DOHH2 (cell line): ENCODE data around the gene PHLDB2.

ENCODE experiments used
- H3F3A ChIP-seq: fragments of 200-600 bp; sonication (generic), shearing (Covaris generic); 2 replicates; pipeline ENCODE4 v1.6.0; 2016; ENCODE audit warnings: antibody characterized with exemption, mild to moderate bottlenecking; ENCODE audit not compliant: control insufficient read depth, insufficient read depth
- H3K27ac ChIP-seq: fragments of 200-600 bp; sonication (generic); 2 replicates; pipeline ENCODE4 v1.5.1; 2014; ENCODE audit warnings: low read depth, mild to moderate bottlenecking, low read length, moderate library complexity
- H3K27me3 ChIP-seq: fragments of 200-600 bp; sonication (generic); 2 replicates; pipeline ENCODE4 v1.6.1; 2014; ENCODE audit warnings: mild to moderate bottlenecking, low read length, mixed read lengths; ENCODE audit not compliant: control insufficient read depth
- H3K36me3 ChIP-seq: fragments of 200-600 bp; sonication (generic); 2 replicates; pipeline ENCODE4 v1.6.1; 2014; ENCODE audit warnings: mild to moderate bottlenecking, low read length, moderate library complexity, mixed read lengths; ENCODE audit not compliant: control insufficient read depth
- H3K4me1 ChIP-seq: fragments of 200-600 bp; sonication (generic); 2 replicates; pipeline ENCODE4 v1.6.1; 2014; ENCODE audit warnings: mild to moderate bottlenecking, low read length, mixed read lengths; ENCODE audit not compliant: control insufficient read depth
- H3K4me2 ChIP-seq: fragments of 200-600 bp; sonication (generic); 2 replicates; pipeline ENCODE4 v1.6.0; 2014; ENCODE audit warnings: mild to moderate bottlenecking, low read length, moderate library complexity
- H3K4me3 ChIP-seq: fragments of 200-600 bp; sonication (generic); 2 replicates; pipeline ENCODE4 v1.5.1; 2014; ENCODE audit warnings: mild to moderate bottlenecking, low read length, mixed read lengths
- H3K79me2 ChIP-seq: fragments of 200-600 bp; sonication (generic); 2 replicates; pipeline ENCODE4 v1.6.1; 2014; ENCODE audit warnings: mild to moderate bottlenecking, low read length, mixed read lengths; ENCODE audit not compliant: control insufficient read depth
- H3K9me2 ChIP-seq: fragments of 200-600 bp; sonication (generic); replicated peaks from 2 replicates; pipeline ENCODE4 v1.6.1; 2014; ENCODE audit warnings: mild to moderate bottlenecking, low read length, mixed read lengths; ENCODE audit not compliant: control insufficient read depth
- H3K9me3 ChIP-seq: fragments of 200-600 bp; sonication (generic); 2 replicates; pipeline ENCODE4 v1.6.1; 2014; ENCODE audit warnings: antibody characterized with exemption, low read length, mixed read lengths; ENCODE audit not compliant: control insufficient read depth, insufficient read depth
- H4K20me1 ChIP-seq: fragments of 200-600 bp; sonication (generic); 2 replicates; pipeline ENCODE4 v1.6.0; 2014; ENCODE audit warnings: low read depth, mild to moderate bottlenecking, antibody characterized with exemption, low read length, moderate library complexity; ENCODE audit not compliant: control insufficient read depth, insufficient read depth
- CTCF ChIP-seq: fragments of 200-600 bp; sonication (generic); IDR thresholded peaks from one replicate; pipeline ENCODE4 v1.5.1; 2014; ENCODE audit warnings: antibody characterized with exemption, mild to moderate bottlenecking, low read depth, low read length; ENCODE audit not compliant: poor library complexity, severe bottlenecking
- EZH2phosphoT487 ChIP-seq: fragments of 200-600 bp; sonication (generic); IDR thresholded peaks from 2 replicates; pipeline ENCODE4 v1.6.1; 2017; ENCODE audit warnings: borderline replicate concordance, mild to moderate bottlenecking, antibody characterized with exemption, low read length, moderate library complexity, mixed read lengths

PHLDB2 gene

DNA sequence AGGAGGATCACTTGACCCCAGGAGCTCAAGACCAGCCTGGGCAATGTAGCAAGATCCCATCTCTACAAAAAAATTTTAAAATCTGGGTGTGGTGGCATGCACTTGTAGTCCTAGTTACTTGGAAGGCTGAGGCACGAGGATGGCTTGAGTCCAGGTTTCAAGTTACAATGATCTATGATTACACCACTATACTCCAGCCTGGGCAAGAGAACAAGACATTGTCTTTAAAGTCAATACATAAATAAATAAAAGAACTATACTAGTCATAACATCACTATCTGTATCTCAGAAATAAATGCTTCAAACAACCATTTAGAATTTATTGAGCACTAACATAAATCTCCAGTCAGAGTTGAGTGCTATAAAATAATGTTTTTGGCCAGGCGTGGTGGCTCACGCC lies 8.5 kb upstream of the PHLDB2 start:
- Histone ChIP-seq H3K4me3 (no peak overlapping the region), H3K9me3 (no peaks in the 10 kb centered on the region), H3K79me2 (no peaks in the 10 kb centered on the region), H4K20me1 (no peaks in the 10 kb centered on the region), H3K27ac (no peak overlapping the region), H3F3A (no peaks in the 10 kb centered on the region), H3K4me2 (no peak overlapping the region), H3K27me3 (no peaks in the 10 kb centered on the region), H3K9me2 (no peaks in the 10 kb centered on the region), H3K36me3 (no peaks in the 10 kb centered on the region), H3K4me1 (no peaks in the 10 kb centered on the region)
- TF ChIP-seq EZH2phosphoT487 (no peak), CTCF (no peak)

DNA sequence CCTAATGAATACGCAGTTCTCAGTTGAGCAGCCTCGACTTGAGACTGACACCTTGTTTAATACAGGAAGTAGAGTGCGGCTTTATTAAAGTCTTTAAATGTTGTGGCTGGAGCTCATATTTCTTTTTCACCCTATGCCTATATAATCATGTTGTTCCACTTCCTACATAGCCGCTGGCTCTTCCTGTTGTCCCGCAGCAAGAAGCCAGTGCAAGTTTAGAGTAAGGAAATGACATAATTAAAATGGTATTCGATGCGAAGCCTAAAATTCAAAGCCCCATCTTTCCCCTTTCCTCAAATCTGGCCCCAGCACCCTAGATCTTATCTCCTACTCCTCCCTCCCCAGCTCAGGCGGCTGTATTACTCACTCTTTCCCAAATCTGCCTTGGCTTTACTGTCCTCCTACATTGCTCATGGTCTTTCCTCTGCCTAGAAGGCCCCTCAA lies 7.5 kb upstream of the PHLDB2 start:
- no peaks in the 10 kb centered on the region for H3K79me2 ChIP-seq
- no peak overlapping the region for H3K4me3 ChIP-seq
- no peak overlapping the region for H3K27ac ChIP-seq
- no peaks in the 10 kb centered on the region for H3K27me3 ChIP-seq
- H3K9me2 ChIP-seq, result no peaks in the 10 kb centered on the region
- TF ChIP-seq CTCF (no peak), EZH2phosphoT487 (no peak)
- H4K20me1 ChIP-seq, result no peaks in the 10 kb centered on the region
- H3K4me2 ChIP-seq, result no peak overlapping the region
- H3K9me3 ChIP-seq, result no peaks in the 10 kb centered on the region
- H3F3A ChIP-seq, result no peaks in the 10 kb centered on the region
- no peaks in the 10 kb centered on the region for H3K36me3 ChIP-seq
- H3K4me1 ChIP-seq, result no peaks in the 10 kb centered on the region

DNA sequence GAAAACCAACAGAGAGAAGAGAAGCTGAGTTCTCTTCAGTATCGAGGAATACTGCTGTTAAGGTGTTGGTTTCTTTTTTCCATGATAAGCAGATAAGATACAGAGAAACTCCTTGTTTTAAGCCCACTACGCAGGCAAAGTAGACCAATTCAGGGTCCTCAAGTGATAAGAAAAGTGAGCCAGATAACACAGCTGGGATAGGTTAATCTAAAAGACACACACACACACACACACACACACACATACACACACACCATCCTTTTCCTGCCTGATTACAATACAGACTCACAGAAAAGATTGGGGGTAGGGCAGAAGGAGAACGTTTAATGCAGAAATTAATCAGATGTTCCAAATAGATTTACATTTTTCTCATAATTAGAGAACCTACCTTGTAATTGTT lies 6.5 kb upstream of the PHLDB2 start:
- Histone ChIP-seq H3K79me2 (no peaks in the 10 kb centered on the region), H3K4me1 (no peaks in the 10 kb centered on the region), H3K36me3 (no peaks in the 10 kb centered on the region), H3K9me3 (no peaks in the 10 kb centered on the region), H3K9me2 (no peaks in the 10 kb centered on the region), H3K27me3 (no peaks in the 10 kb centered on the region), H3F3A (no peaks in the 10 kb centered on the region), H3K4me2 (no peak overlapping the region), H3K4me3 (no peak overlapping the region), H3K27ac (no peak overlapping the region), H4K20me1 (no peaks in the 10 kb centered on the region)
- TF ChIP-seq EZH2phosphoT487 (no peak), CTCF (no peak)

DNA sequence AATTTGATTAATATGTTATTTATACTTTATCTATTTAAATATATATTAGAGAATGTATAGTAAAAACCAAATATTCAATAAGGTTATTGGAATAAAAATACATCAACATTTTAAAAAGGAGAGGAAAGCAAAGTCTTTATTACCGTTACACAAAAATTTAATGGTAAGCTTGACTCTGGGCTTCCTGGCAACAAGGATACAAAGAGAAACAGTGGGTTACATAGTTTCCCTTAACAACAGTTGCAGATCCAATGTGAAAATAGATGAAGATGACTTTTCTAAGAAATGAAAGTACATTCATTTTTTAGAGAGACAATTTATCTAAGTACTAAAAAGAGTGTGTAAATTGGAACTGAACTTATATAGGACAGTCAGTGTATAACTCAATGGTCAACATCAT lies 6.0 kb upstream of the PHLDB2 start:
- Histone ChIP-seq H3K36me3 (no peaks in the 10 kb centered on the region), H3K4me2 (no peak overlapping the region), H3K4me1 (no peaks in the 10 kb centered on the region), H4K20me1 (no peaks in the 10 kb centered on the region), H3K27me3 (no peaks in the 10 kb centered on the region), H3F3A (no peaks in the 10 kb centered on the region), H3K27ac (no peak overlapping the region), H3K9me3 (no peaks in the 10 kb centered on the region), H3K9me2 (no peaks in the 10 kb centered on the region), H3K4me3 (no peak overlapping the region), H3K79me2 (no peaks in the 10 kb centered on the region)
- TF ChIP-seq CTCF (no peak), EZH2phosphoT487 (no peak)
